Activated CD4-positive, alpha-beta T cell treated with anti-CD3 and anti-CD28 coated beads, Interleukin-2, amount 10 ng/mL, durations not matched to agents 7 days and 5 days (primary cell): ENCODE measurements around the gene PCDH17. TPM values are rescaled to one million over a fixed set of nuclear protein-coding genes. Genes with fewer than 3 reads are reported as not detected.

Source experiments
- CTCF ChIA-PET: fragments of 350-600 bp; sonication (Branson Sonifier 250); formaldehyde crosslinking; loops from one replicate; lab custom pipeline; 2021; ENCODE audit warnings: antibody characterized with exemption; lab: Charles Lee
- POLR2A ChIA-PET: fragments of 350-600 bp; sonication (Branson Sonifier 250); formaldehyde crosslinking; loops from one replicate; lab custom pipeline; 2021; ENCODE audit warnings: antibody characterized with exemption; lab: Charles Lee
- DNase-seq: peaks from one replicate; pipeline ENCODE4 v3.0.0-alpha.2; 2020
- H3K27ac Mint-ChIP-seq: one replicate; pipeline ENCODE4 v1.8.0; 2021; ENCODE audit warnings: mild to moderate bottlenecking, moderate library complexity, mixed read lengths
- H3K27me3 Mint-ChIP-seq: one replicate; pipeline ENCODE4 v1.8.0; 2021; ENCODE audit warnings: mixed read lengths
- H3K36me3 Mint-ChIP-seq: one replicate; pipeline ENCODE4 v1.8.0; 2021; ENCODE audit warnings: low read depth, mixed read lengths
- H3K4me1 Mint-ChIP-seq: one replicate; pipeline ENCODE4 v1.8.0; 2021; ENCODE audit warnings: mixed read lengths
- H3K4me3 Mint-ChIP-seq: one replicate; pipeline ENCODE4 v1.8.0; 2021; ENCODE audit warnings: mild to moderate bottlenecking, moderate library complexity, mixed read lengths
- H3K9me3 Mint-ChIP-seq: one replicate; pipeline ENCODE4 v1.8.0; 2021; ENCODE audit warnings: mixed read lengths
- total RNA-seq, 2 experiments: library from RNA; stranded (reverse); gene quantifications; one replicate each; pipeline ENCODE4 v1.2.3, GENCODE V29; 2021

The PCDH17 gene
- total RNA-seq, 2 experiments from 2014 or later = not detected

GRCh38 chr13:57724486-57725272, 93.1 kb downstream of the PCDH17 start:
- no peak overlapping the region for H3K27ac Mint-ChIP-seq
- ChIA-PET CTCF (no interaction called here), POLR2A (no interaction called here)
- no peaks in the 10 kb centered on the region for H3K9me3 Mint-ChIP-seq
- no peak overlapping the region for H3K4me3 Mint-ChIP-seq
- no peaks in the 10 kb centered on the region for H3K27me3 Mint-ChIP-seq
- H3K4me1 Mint-ChIP-seq = no peaks in the 10 kb centered on the region
- no peak for DNase-seq
- no peaks in the 10 kb centered on the region for H3K36me3 Mint-ChIP-seq

- CTCF ChIA-PET = no interaction called here
- Mint-ChIP-seq H3K27ac (no peak overlapping the region), H3K9me3 (no peaks in the 10 kb centered on the region), H3K4me1 (no peaks in the 10 kb centered on the region), H3K27me3 (no peaks in the 10 kb centered on the region), H3K36me3 (no peaks in the 10 kb centered on the region), H3K4me3 (no peak overlapping the region)
- DNase-seq = no peak
- POLR2A ChIA-PET = no interaction called here
Measured at GRCh38 chr13:57725480-57725879, 93.9 kb downstream of the PCDH17 start.

DNA sequence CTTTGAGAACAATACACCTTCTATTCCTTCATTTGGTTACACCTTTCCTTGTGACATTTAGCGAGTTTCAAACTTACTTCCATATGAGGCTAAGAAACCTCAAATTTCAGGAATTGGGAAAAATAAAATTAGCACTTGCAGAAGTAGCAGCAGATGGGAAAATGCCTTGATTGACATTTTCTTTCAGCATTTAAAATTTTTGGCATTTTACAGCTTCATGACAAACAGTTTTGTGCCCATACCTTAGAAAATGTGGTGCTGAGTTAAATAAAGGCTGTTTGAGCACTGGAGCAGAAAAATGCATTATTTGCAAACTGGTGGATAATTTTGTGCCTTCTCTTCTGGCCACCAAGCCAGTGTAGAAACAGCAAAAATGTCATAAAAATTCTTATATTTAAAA, 95.4 kb downstream of the PCDH17 start:
- H3K9me3 Mint-ChIP-seq = no peaks in the 10 kb centered on the region
- no peak for DNase-seq
- no peaks in the 10 kb centered on the region for H3K36me3 Mint-ChIP-seq
- no peaks in the 10 kb centered on the region for H3K4me1 Mint-ChIP-seq
- H3K27me3 Mint-ChIP-seq = no peaks in the 10 kb centered on the region
- ChIA-PET POLR2A (no interaction called here), CTCF (no interaction called here)
- no peak overlapping the region for H3K4me3 Mint-ChIP-seq
- no peak overlapping the region for H3K27ac Mint-ChIP-seq

- no peaks in the 10 kb centered on the region for H3K9me3 Mint-ChIP-seq
- H3K27ac Mint-ChIP-seq = no peak overlapping the region
- no peaks in the 10 kb centered on the region for H3K27me3 Mint-ChIP-seq
- no peak for DNase-seq
- H3K4me3 Mint-ChIP-seq = no peak overlapping the region
- POLR2A ChIA-PET = no interaction called here
- H3K4me1 Mint-ChIP-seq = no peaks in the 10 kb centered on the region
- CTCF ChIA-PET = no interaction called here
- no peaks in the 10 kb centered on the region for H3K36me3 Mint-ChIP-seq
Measured at GRCh38 chr13:57734306-57734705, 102.8 kb downstream of the PCDH17 start.

DNA sequence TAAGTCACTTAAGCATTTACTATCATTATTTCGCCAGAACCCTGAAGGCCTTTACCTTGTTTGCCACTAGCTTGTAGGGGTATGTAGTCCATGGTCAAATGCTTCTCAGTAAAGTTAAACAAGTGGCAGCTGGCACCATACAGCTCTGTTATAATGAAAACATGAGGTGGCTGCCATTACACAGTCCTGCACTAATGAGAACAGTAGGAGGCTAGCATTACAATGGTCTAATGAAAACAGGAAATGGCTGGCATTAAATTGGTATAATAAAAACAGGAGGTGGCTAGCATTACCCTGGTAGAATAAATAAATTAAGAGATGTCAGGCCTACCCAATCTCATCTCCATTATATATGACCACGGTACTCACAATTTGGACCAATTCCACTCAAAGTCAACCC, 107.5 kb downstream of the PCDH17 start:
- POLR2A ChIA-PET = no interaction called here
- H3K36me3 Mint-ChIP-seq = no peaks in the 10 kb centered on the region
- H3K4me1 Mint-ChIP-seq = no peaks in the 10 kb centered on the region
- no peak overlapping the region for H3K27ac Mint-ChIP-seq
- H3K4me3 Mint-ChIP-seq = no peak overlapping the region
- no peak for DNase-seq
- no peaks in the 10 kb centered on the region for H3K27me3 Mint-ChIP-seq
- CTCF ChIA-PET = no interaction called here
- H3K9me3 Mint-ChIP-seq = no peaks in the 10 kb centered on the region

GRCh38 chr13:57739543-57740190, 108.1 kb downstream of the PCDH17 start:
- no peaks in the 10 kb centered on the region for H3K27me3 Mint-ChIP-seq
- ChIA-PET POLR2A (no interaction called here), CTCF (no interaction called here)
- H3K27ac Mint-ChIP-seq = no peak overlapping the region
- H3K9me3 Mint-ChIP-seq = no peaks in the 10 kb centered on the region
- no peaks in the 10 kb centered on the region for H3K36me3 Mint-ChIP-seq
- no peaks in the 10 kb centered on the region for H3K4me1 Mint-ChIP-seq
- DNase-seq = no peak
- no peak overlapping the region for H3K4me3 Mint-ChIP-seq

- no peaks in the 10 kb centered on the region for H3K9me3 Mint-ChIP-seq
- POLR2A ChIA-PET = no interaction called here
- H3K27me3 Mint-ChIP-seq = no peaks in the 10 kb centered on the region
- DNase-seq = no peak
- no peak overlapping the region for H3K4me3 Mint-ChIP-seq
- no peaks in the 10 kb centered on the region for H3K4me1 Mint-ChIP-seq
- CTCF ChIA-PET = no interaction called here
- H3K36me3 Mint-ChIP-seq = no peaks in the 10 kb centered on the region
- H3K27ac Mint-ChIP-seq = no peak overlapping the region
Measured at GRCh38 chr13:57740719-57741118, 109.2 kb downstream of the PCDH17 start.

DNA sequence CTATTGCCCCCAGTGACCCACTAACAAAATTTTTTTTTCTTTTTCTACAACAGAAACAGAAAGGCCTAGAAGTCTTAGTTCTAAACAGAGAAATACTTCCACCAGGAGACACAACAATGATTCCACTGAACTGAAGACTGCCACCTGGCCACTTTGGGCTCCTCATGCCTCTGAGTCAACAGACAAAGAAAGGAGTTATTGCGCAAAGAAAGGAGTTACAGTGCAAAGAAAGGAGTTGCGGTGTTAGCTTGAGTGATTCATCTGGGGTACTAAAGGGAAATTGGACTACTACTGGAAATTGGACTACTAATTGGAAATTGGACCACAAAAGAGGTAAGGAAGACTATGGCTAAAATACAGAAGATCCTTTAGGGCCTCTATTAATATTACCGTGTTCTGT, 116.6 kb downstream of the PCDH17 start:
- Mint-ChIP-seq H3K4me1 (no peaks in the 10 kb centered on the region), H3K27me3 (no peaks in the 10 kb centered on the region), H3K4me3 (no peak overlapping the region), H3K9me3 (peaks cover 7% of the 10 kb centered on the region), H3K36me3 (no peaks in the 10 kb centered on the region), H3K27ac (no peak overlapping the region)
- no peak for DNase-seq
- ChIA-PET POLR2A (no interaction called here), CTCF (no interaction called here)

DNA sequence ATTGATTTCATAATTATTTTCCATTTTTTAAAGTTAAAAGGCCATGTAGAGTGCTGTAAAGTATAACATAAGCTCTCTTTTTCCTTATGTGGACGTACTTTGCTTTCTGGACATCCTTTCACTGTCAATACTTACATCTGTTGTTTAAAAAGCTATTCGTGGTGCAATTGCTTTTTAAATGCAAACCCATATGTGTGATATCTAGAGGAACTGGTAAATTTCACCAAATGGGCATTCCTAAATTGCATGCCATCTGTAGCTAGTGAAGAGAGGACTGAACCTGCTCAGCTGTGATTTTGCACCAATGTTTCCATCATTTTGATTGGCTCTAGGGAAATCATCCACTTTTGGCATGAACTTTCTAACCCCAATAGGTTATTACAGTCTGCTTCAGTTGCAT, 129.4 kb downstream of the PCDH17 start:
- H3K4me3 Mint-ChIP-seq = no peak overlapping the region
- H3K36me3 Mint-ChIP-seq = no peaks in the 10 kb centered on the region

GRCh38 chr13:57763689-57764088, 132.1 kb downstream of the PCDH17 start:
- no peak overlapping the region for H3K27ac Mint-ChIP-seq
- DNase-seq = no peak
- H3K9me3 Mint-ChIP-seq = no peaks in the 10 kb centered on the region
- H3K4me3 Mint-ChIP-seq = no peak overlapping the region
- POLR2A ChIA-PET = no interaction called here
- CTCF ChIA-PET = no interaction called here
- H3K27me3 Mint-ChIP-seq = no peaks in the 10 kb centered on the region
- no peaks in the 10 kb centered on the region for H3K36me3 Mint-ChIP-seq
- no peaks in the 10 kb centered on the region for H3K4me1 Mint-ChIP-seq

More for the DNA sequence above, 129.4 kb downstream of the PCDH17 start:
- Mint-ChIP-seq H3K27me3 (no peaks in the 10 kb centered on the region), H3K27ac (no peak overlapping the region), H3K9me3 (no peaks in the 10 kb centered on the region), H3K4me1 (no peaks in the 10 kb centered on the region)
- POLR2A ChIA-PET = no interaction called here
- CTCF ChIA-PET = no interaction called here
- no peak for DNase-seq
